ENCODE results near the gene CSF3. TPM values are rescaled to one million over a fixed set of nuclear protein-coding genes. Genes with fewer than 3 reads are reported as not detected.
A peak's percentile ranks its signal among the peaks of the same experiment; 100 is the strongest.

CSF3 gene
- total and polyA plus RNA-seq, 2 of the 13 experiments (the other 11 are each of a cell fraction or from before 2014, with no cell fraction given): 0.09 TPM; not detected in 1

DNA sequence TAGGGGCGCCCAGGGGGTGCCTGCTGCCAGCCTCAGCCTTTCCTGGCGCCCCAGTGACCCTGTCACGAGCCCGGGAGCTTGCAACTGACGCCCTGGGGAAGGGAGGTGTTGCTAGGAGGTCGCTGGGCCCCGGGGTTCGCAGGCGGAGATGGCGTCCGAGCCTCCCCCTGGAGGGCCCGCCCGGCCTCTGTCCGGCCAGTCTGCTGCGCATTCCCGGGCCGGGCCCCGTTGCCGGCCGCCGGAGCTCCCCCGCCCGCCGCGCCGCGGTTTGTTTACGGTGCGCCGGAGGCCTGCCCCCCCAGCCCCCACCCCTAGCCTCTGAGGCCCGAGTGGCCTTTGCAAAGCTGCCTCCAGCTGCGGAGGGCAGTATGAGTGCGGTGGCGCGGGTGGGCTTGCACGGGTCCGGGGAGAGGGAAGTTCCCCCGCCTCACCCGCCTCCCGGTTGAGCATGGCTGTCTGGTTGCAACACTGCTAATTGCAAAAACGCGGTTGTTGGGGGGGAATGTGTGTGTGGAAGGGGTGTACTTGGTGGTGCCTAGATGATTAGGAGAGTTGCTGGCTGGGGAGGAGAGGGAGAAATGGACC is 48.0 kb downstream of the CSF3 start (continued):
- TF ChIP-seq, protein P1, sequence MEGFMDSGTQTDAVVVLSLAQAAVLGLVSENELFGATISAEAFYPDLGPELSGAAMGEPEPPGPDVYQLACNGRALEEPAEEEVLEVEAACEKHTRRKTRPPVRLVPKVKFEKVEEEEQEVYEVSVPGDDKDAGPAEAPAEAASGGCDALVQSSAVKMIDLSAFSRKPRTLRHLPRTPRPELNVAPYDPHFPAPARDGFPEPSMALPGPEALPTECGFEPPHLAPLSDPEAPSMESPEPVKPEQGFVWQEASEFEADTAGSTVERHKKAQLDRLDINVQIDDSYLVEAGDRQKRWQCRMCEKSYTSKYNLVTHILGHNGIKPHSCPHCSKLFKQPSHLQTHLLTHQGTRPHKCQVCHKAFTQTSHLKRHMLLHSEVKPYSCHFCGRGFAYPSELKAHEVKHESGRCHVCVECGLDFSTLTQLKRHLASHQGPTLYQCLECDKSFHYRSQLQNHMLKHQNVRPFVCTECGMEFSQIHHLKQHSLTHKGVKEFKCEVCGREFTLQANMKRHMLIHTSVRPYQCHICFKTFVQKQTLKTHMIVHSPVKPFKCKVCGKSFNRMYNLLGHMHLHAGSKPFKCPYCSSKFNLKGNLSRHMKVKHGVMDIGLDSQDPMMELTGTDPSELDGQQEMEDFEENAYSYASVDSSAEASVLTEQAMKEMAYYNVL (CRISPR knock-in tag; IDR thresholded peaks at IDR 0.05; ENCODE audit: borderline replicate concordance): no peak; the same call in 1 of the 2 replicates
- TF ChIP-seq, protein P2, sequence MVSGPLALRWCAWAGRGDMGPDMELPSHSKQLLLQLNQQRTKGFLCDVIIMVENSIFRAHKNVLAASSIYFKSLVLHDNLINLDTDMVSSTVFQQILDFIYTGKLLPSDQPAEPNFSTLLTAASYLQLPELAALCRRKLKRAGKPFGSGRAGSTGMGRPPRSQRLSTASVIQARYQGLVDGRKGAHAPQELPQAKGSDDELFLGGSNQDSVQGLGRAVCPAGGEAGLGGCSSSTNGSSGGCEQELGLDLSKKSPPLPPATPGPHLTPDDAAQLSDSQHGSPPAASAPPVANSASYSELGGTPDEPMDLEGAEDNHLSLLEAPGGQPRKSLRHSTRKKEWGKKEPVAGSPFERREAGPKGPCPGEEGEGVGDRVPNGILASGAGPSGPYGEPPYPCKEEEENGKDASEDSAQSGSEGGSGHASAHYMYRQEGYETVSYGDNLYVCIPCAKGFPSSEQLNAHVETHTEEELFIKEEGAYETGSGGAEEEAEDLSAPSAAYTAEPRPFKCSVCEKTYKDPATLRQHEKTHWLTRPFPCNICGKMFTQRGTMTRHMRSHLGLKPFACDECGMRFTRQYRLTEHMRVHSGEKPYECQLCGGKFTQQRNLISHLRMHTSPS (CRISPR knock-in tag; IDR thresholded peaks at IDR 0.05; ENCODE audit: low read depth): peak; percentile 42; the same call in 1 of the 2 replicates
- TF ChIP-seq MLLT10 (CRISPR knock-in tag; IDR thresholded peaks at IDR 0.05): no peak
- no peak for TF ChIP-seq ZNF670 (CRISPR knock-in tag; IDR thresholded peaks at IDR 0.05; ENCODE audit: borderline replicate concordance)
- TF ChIP-seq ZNF7 (CRISPR knock-in tag; IDR thresholded peaks at IDR 0.05): no peak
- TF ChIP-seq, protein P3, sequence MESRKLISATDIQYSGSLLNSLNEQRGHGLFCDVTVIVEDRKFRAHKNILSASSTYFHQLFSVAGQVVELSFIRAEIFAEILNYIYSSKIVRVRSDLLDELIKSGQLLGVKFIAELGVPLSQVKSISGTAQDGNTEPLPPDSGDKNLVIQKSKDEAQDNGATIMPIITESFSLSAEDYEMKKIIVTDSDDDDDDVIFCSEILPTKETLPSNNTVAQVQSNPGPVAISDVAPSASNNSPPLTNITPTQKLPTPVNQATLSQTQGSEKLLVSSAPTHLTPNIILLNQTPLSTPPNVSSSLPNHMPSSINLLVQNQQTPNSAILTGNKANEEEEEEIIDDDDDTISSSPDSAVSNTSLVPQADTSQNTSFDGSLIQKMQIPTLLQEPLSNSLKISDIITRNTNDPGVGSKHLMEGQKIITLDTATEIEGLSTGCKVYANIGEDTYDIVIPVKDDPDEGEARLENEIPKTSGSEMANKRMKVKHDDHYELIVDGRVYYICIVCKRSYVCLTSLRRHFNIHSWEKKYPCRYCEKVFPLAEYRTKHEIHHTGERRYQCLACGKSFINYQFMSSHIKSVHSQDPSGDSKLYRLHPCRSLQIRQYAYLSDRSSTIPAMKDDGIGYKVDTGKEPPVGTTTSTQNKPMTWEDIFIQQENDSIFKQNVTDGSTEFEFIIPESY (CRISPR knock-in tag; IDR thresholded peaks at IDR 0.05): no peak
- no peak for TF ChIP-seq ZNF121 (CRISPR knock-in tag; IDR thresholded peaks at IDR 0.05)
- TF ChIP-seq, protein P4, sequence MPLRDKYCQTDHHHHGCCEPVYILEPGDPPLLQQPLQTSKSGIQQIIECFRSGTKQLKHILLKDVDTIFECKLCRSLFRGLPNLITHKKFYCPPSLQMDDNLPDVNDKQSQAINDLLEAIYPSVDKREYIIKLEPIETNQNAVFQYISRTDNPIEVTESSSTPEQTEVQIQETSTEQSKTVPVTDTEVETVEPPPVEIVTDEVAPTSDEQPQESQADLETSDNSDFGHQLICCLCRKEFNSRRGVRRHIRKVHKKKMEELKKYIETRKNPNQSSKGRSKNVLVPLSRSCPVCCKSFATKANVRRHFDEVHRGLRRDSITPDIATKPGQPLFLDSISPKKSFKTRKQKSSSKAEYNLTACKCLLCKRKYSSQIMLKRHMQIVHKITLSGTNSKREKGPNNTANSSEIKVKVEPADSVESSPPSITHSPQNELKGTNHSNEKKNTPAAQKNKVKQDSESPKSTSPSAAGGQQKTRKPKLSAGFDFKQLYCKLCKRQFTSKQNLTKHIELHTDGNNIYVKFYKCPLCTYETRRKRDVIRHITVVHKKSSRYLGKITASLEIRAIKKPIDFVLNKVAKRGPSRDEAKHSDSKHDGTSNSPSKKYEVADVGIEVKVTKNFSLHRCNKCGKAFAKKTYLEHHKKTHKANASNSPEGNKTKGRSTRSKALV (CRISPR knock-in tag; IDR thresholded peaks at IDR 0.05): no peak
- TF ChIP-seq, protein P5, sequence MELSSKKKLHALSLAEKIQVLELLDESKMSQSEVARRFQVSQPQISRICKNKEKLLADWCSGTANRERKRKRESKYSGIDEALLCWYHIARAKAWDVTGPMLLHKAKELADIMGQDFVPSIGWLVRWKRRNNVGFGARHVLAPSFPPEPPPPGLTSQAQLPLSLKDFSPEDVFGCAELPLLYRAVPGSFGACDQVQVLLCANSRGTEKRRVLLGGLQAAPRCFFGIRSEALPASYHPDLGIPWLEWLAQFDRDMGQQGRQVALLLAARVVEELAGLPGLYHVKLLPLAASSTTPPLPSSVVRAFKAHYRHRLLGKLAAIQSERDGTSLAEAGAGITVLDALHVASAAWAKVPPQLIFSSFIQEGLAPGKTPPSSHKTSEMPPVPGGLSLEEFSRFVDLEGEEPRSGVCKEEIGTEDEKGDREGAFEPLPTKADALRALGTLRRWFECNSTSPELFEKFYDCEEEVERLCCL (CRISPR knock-in tag; IDR thresholded peaks at IDR 0.05; ENCODE audit: borderline replicate concordance): no peak
- TF ChIP-seq, protein P6, sequence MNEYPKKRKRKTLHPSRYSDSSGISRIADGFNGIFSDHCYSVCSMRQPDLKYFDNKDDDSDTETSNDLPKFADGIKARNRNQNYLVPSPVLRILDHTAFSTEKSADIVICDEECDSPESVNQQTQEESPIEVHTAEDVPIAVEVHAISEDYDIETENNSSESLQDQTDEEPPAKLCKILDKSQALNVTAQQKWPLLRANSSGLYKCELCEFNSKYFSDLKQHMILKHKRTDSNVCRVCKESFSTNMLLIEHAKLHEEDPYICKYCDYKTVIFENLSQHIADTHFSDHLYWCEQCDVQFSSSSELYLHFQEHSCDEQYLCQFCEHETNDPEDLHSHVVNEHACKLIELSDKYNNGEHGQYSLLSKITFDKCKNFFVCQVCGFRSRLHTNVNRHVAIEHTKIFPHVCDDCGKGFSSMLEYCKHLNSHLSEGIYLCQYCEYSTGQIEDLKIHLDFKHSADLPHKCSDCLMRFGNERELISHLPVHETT (CRISPR knock-in tag; conservative IDR thresholded peaks at IDR 0.05): no peak; the same call in 1 of the 2 replicates
- TF ChIP-seq ZFP82 (CRISPR knock-in tag; IDR thresholded peaks at IDR 0.05; ENCODE audit: borderline replicate concordance): no peak
- TF ChIP-seq, protein P7, sequence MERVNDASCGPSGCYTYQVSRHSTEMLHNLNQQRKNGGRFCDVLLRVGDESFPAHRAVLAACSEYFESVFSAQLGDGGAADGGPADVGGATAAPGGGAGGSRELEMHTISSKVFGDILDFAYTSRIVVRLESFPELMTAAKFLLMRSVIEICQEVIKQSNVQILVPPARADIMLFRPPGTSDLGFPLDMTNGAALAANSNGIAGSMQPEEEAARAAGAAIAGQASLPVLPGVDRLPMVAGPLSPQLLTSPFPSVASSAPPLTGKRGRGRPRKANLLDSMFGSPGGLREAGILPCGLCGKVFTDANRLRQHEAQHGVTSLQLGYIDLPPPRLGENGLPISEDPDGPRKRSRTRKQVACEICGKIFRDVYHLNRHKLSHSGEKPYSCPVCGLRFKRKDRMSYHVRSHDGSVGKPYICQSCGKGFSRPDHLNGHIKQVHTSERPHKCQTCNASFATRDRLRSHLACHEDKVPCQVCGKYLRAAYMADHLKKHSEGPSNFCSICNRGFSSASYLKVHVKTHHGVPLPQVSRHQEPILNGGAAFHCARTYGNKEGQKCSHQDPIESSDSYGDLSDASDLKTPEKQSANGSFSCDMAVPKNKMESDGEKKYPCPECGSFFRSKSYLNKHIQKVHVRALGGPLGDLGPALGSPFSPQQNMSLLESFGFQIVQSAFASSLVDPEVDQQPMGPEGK (CRISPR knock-in tag; IDR thresholded peaks at IDR 0.05): peak; percentile 85; the same call in 1 of the 2 replicates
- TF ChIP-seq TP53 (CRISPR knock-in tag; conservative IDR thresholded peaks at IDR 0.05): no peak
- 0 out of 2 replicates have a peak, but pooled peaks have one; percentile 28 for TF ChIP-seq NPAS2 (CRISPR knock-in tag; IDR thresholded peaks at IDR 0.05; ENCODE audit: borderline replicate concordance)
- TF ChIP-seq IKZF1 (IDR thresholded peaks at IDR 0.05): no peak
- TF ChIP-seq ARNT (IDR thresholded peaks at IDR 0.05): no peak
- TF ChIP-seq SIX4 (CRISPR knock-in tag; IDR thresholded peaks at IDR 0.05): no peak

Data from HepG2 (cell line).